ENCODE measurements around the gene PRRT1. TPM values are rescaled to one million over a fixed set of nuclear protein-coding genes. Genes with fewer than 3 reads are reported as not detected.

PRRT1 gene
- total RNA-seq, 4 donors from 2014 or later, result 2.7 to 4.4 (median 4.0) TPM

DNA sequence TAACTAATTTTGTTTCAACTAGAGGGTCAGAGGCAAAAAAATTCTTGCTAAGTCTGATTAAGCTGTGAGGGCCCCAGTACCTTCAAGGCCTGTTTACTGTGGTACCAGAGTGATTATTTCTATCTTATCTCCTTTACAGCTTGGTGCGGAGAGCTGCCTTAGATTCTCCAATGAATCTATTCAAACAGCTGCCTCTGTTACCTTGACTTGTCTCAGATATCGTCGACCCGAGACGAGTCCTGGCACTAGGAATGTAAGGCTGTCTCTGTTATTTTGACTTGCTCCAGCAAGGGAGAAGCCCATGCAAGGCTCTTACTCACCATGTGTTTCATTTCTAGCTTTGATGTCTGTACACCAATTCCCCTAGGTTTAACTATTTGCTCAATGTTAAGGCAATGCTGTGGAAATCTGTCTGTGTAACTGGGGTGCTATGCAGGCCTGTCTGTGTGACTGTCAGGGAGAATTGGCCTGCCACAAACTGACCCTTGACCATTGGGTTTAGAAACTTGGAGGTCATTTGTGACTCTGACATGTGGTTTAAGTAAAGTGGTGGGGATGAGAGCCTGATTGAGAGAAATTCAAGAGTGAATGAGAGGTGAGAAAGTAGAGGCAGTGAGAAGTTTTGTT is 11.2 kb downstream of the PRRT1 start:
- H3K4me1 ChIP-seq, result no peaks in the 10 kb centered on the region
- intact Hi-C loops (cut with DNase I), result no loop called here
- H3K4me3 ChIP-seq, result no peak overlapping the region
- H3K27me3 ChIP-seq, result no peaks in the 10 kb centered on the region
- WGBS, result 54% methylated on average over 5 of the region's 5 CpGs
- no peak for TF ChIP-seq POLR2A (IDR thresholded peaks at IDR 0.05; ENCODE audit: low read depth)
- no peak for TF ChIP-seq EP300 (IDR thresholded peaks at IDR 0.05)
- TF ChIP-seq POLR2AphosphoS5 (IDR thresholded peaks at IDR 0.05), result no peak
- TF ChIP-seq CTCF (IDR thresholded peaks at IDR 0.05), result no peak
- H3K9me3 ChIP-seq, result no peaks in the 10 kb centered on the region
- H3K27ac ChIP-seq (replicated peaks in 1 of 4), result no peak overlapping the region
- no peaks in the 10 kb centered on the region for H3K36me3 ChIP-seq
- no peak for DNase-seq (ENCODE audit: extremely low spot score)

DNA sequence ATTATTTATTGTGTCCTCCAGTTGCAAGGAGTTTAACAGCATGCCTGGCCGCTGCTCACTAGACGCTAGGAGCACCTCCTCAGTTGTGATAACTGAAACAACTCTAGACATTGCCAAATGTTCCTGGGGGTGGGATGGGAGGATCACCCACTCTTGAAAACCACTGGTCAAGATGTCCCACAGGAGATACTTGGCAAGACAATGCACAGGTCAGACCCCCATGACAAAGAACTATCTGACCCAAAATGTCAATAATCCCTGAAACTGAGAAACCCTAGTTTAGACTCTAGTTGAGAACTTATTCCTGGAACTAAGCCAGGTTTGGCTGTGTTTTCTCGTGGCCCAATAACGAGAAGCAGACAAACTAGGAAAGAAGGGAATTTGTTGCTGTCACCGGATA is 12.1 kb downstream of the PRRT1 start:
- no peak overlapping the region for H3K4me3 ChIP-seq
- H3K27me3 ChIP-seq, result no peaks in the 10 kb centered on the region
- H3K36me3 ChIP-seq, result no peaks in the 10 kb centered on the region
- no peaks in the 10 kb centered on the region for H3K4me1 ChIP-seq
- TF ChIP-seq EP300 (IDR thresholded peaks at IDR 0.05), result no peak
- no peak for TF ChIP-seq POLR2A (IDR thresholded peaks at IDR 0.05; ENCODE audit: low read depth)
- no peak for TF ChIP-seq CTCF (IDR thresholded peaks at IDR 0.05)
- no peak for TF ChIP-seq POLR2AphosphoS5 (IDR thresholded peaks at IDR 0.05)
- intact Hi-C loops (cut with DNase I), result no loop called here
- no peak overlapping the region for H3K27ac ChIP-seq (replicated peaks in 1 of 4)
- no peaks in the 10 kb centered on the region for H3K9me3 ChIP-seq
- 73% methylated on average over 5 of the region's 5 CpGs for WGBS
- DNase-seq (ENCODE audit: extremely low spot score), result no peak

- TF ChIP-seq CTCF (IDR thresholded peaks at IDR 0.05) (no peak), POLR2AphosphoS5 (IDR thresholded peaks at IDR 0.05) (no peak), POLR2A (IDR thresholded peaks at IDR 0.05; ENCODE audit: low read depth) (no peak), EP300 (IDR thresholded peaks at IDR 0.05) (no peak)
- intact Hi-C loops (cut with DNase I), result no loop called here
- Histone ChIP-seq H3K4me1 (no peaks in the 10 kb centered on the region), H3K9me3 (no peaks in the 10 kb centered on the region), H3K27me3 (no peaks in the 10 kb centered on the region), H3K4me3 (no peak overlapping the region), H3K36me3 (no peaks in the 10 kb centered on the region), H3K27ac (replicated peaks in 1 of 4) (no peak overlapping the region)
- DNase-seq (ENCODE audit: extremely low spot score), result no peak
Measured at GRCh38 chr6:32137454-32137853, 14.3 kb downstream of the PRRT1 start.

DNA sequence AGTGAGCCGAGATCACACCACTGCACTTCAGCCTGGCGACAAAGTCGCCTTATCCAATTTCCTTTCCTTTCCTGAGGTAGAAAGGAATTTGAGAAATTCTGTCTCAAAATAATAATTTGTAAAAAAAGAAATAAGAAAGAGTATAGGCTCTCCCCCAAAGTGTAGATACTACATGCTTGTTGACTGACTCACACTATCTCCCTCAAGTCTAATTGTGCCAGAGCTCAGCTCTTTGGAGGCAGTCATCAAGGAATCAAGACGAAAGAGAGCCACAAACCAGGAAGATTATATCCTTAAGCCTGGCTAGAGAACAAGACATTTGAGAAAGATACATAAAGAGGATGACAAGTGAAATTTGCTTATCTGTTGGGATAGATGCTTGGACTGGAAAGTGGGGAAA is 18.0 kb downstream of the PRRT1 start:
- 84% methylated on average over 4 of the region's 4 CpGs for WGBS
- Histone ChIP-seq H3K36me3 (no peaks in the 10 kb centered on the region), H3K9me3 (no peaks in the 10 kb centered on the region), H3K4me3 (no peak overlapping the region), H3K27me3 (no peaks in the 10 kb centered on the region), H3K4me1 (peaks cover 11 to 15% (median 14%) of the 10 kb centered on the region in 4 donors), H3K27ac (replicated peaks in 1 of 4) (no peak overlapping the region)
- intact Hi-C loops (cut with DNase I), result no loop called here
- no peak for TF ChIP-seq POLR2AphosphoS5 (IDR thresholded peaks at IDR 0.05)
- no peak for TF ChIP-seq POLR2A (IDR thresholded peaks at IDR 0.05; ENCODE audit: low read depth)
- no peak for TF ChIP-seq EP300 (IDR thresholded peaks at IDR 0.05)
- TF ChIP-seq CTCF (IDR thresholded peaks at IDR 0.05), result no peak
- DNase-seq (ENCODE audit: extremely low spot score), result no peak

DNA sequence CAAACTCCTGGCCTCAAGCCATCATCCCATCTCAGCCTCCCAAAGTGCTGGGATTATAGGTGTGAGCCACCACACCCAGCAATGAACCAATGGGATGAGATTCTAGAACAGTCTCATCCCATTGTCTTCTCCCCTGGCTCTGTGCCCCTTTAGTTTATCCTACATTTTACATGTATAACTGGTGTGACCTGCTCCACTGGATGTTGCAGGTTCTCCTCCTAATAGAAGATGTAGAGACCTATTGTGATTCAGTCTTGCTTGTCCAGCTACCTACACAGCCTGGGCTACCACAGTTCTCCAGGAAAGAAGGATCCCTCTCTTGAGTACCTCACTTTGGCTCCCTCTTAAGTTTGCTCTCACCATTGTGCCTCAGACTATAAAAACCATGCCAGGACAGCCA is 19.6 kb downstream of the PRRT1 start:
- Histone ChIP-seq H3K27me3 (no peaks in the 10 kb centered on the region), H3K36me3 (no peaks in the 10 kb centered on the region), H3K27ac (replicated peaks in 1 of 4) (no peak overlapping the region), H3K4me1 (peaks cover 21 to 28% (median 25%) of the 10 kb centered on the region in 4 donors), H3K4me3 (no peak overlapping the region), H3K9me3 (no peaks in the 10 kb centered on the region)
- DNase-seq (ENCODE audit: extremely low spot score), result no peak
- intact Hi-C loops (cut with DNase I), result no loop called here
- no peak for TF ChIP-seq EP300 (IDR thresholded peaks at IDR 0.05)
- TF ChIP-seq CTCF (IDR thresholded peaks at IDR 0.05), result no peak
- TF ChIP-seq POLR2AphosphoS5 (IDR thresholded peaks at IDR 0.05), result no peak
- no peak for TF ChIP-seq POLR2A (IDR thresholded peaks at IDR 0.05; ENCODE audit: low read depth)

Data from esophagus muscularis mucosa (tissue), 4 donors.